ENCODE measurements around the gene CYP27A1.

CYP27A1 gene

GRCh38 chr2:218748741-218749441 lies 33.1 kb upstream of the CYP27A1 start:
- TF ChIP-seq CTCF (IDR thresholded peaks at IDR 0.05; ENCODE audit: insufficient read depth, low read length, missing control alignments): no peak
- POLR2A ChIA-PET: no interaction called here
- no peak overlapping the region for H3K4me3 ChIP-seq (ENCODE audit: low read depth, low read length)
- DNase-seq (ENCODE audit: low read depth, low spot score): no peak
- CTCF ChIA-PET: interaction anchor here (1.0 kb wide), 1 partner anchor 22 kb away, joined by 3 read pairs; no protein-coding TSS in a partner anchor

- CTCF ChIA-PET: interaction anchor here (1.1 to 1.5 kb wide), 2 partner anchors 93 to 98 kb away, joined by 3 to 5 read pairs; no protein-coding TSS in a partner anchor
- POLR2A ChIA-PET: no interaction called here
- no peak overlapping the region for H3K4me3 ChIP-seq (ENCODE audit: low read depth, low read length)
- DNase-seq (ENCODE audit: low read depth, low spot score): no peak
- no peak for TF ChIP-seq CTCF (IDR thresholded peaks at IDR 0.05; ENCODE audit: insufficient read depth, low read length, missing control alignments)
These were observed 27.7 kb upstream of the CYP27A1 start for GRCh38 chr2:218754201-218754600.

GRCh38 chr2:218754781-218755180 lies 27.2 kb upstream of the CYP27A1 start:
- POLR2A ChIA-PET: no interaction called here
- no peak for TF ChIP-seq CTCF (IDR thresholded peaks at IDR 0.05; ENCODE audit: insufficient read depth, low read length, missing control alignments)
- DNase-seq (ENCODE audit: low read depth, low spot score): no peak
- H3K4me3 ChIP-seq (ENCODE audit: low read depth, low read length): no peak overlapping the region
- CTCF ChIA-PET: interaction anchor here (1.1 kb wide), 1 partner anchor 98 kb away, joined by 3 read pairs; no protein-coding TSS in a partner anchor

GRCh38 chr2:218755198-218755566 lies 26.8 kb upstream of the CYP27A1 start:
- TF ChIP-seq CTCF (IDR thresholded peaks at IDR 0.05; ENCODE audit: insufficient read depth, low read length, missing control alignments): no peak
- ChIA-PET CTCF (no interaction called here), POLR2A (no interaction called here)
- DNase-seq (ENCODE audit: low read depth, low spot score): no peak
- H3K4me3 ChIP-seq (ENCODE audit: low read depth, low read length): no peak overlapping the region

DNA sequence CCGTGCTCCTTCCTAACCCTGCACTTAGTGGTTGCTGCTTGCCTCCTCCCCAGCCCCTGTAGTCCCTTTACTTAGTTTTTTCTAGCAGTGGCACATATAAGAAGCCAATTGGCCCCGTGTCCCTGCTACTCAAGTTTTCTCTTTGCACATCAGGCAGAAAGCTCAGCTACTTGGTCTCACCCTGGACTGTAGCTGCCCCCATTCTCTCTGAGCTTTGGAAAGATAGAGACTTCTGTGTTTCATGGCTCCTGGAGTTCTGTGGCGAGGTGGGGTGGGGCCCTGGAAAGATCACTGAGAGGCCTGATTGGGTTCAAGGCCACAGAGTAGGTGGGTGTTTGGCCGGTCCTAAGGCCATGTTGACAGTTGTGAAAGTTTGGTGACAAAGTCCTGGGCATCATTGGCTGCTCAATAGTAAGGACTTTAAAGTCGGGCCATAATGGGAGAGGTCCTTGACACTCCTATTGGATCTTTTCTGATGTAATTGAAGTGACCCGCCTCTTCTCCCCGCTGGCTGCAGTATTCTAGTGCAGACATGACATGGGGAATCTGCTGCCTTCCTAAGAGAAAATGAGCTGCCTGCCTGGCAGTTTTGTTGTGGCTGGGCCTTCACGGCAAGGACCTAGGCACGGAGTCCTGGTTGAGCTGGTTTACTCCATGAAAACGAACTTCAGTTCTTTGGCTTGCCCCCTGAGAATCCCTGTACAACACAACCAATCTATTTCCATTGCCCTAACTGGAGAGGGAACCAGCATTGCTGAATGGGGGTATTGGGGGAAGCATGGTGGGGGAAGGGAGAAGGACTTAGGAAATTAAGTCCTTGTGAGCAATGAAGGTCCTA lies 26.2 kb upstream of the CYP27A1 start:
- H3K4me3 ChIP-seq (ENCODE audit: low read depth, low read length): no peak overlapping the region
- POLR2A ChIA-PET: no interaction called here
- no peak for TF ChIP-seq CTCF (IDR thresholded peaks at IDR 0.05; ENCODE audit: insufficient read depth, low read length, missing control alignments)
- DNase-seq (ENCODE audit: low read depth, low spot score): no peak
- CTCF ChIA-PET: interaction anchor here (1.1 kb wide), 1 partner anchor 12 kb away, joined by 3 read pairs; no protein-coding TSS in a partner anchor

Measured in AG04449 (cell line).